ENCODE data around the gene PCK1. TPM values are rescaled to one million over a fixed set of nuclear protein-coding genes. Genes with fewer than 3 reads are reported as not detected.

The PCK1 gene
- total and polyA plus RNA-seq, 2 of the 8 experiments (the other 6 are each of a cell fraction or from before 2014, with no cell fraction given): not detected

DNA sequence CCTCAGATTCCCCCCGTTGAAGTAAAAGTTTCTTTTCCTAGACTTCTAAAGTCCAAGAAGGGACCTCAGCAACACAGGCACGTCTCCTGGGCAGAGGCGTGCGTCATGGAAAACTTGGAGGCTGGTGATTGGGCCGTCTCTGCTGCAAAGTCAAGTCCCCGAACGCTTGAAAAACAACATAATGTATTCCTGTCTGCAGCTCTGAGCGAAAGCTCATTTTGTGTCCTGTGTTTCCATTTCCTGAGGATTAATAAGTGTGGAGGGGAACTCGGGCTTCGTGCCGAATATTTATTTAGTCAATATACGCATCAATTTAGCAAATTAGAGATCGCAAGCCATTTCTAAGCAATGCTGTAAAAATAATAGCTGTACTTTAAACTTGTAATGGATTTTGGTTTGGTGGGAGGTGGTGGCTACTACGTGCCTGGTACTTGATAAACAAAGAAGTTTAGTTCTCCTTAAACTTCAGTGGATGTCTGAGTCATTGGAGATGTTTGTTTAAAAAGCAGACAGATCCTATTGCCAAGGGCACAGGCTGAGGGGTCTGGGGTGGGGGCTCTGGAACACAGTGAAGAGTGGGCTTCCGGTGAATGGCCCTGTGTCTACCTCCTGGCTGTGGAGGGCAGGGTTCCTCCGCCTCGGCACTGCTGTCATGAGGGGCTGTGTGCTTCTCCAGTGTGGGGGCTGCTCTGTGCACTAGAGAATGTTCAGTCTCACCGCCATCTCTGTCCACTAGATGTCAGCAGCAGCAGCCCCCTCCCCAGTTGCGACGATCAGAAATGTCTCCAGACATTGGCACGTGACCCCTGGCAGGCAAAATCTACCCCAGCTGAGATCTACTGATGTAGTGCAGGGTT is 21.8 kb downstream of the PCK1 start (continued):
- TF ChIP-seq ASH2L (IDR thresholded peaks at IDR 0.05; ENCODE audit: low read length) (no peak), ZNF274 (IDR thresholded peaks at IDR 0.05; ENCODE audit: borderline replicate concordance, extremely low read depth, low read length) (no peak), GTF2F1 (IDR thresholded peaks at IDR 0.05; ENCODE audit: borderline replicate concordance, low read depth, low read length) (no peak), BACH1 (IDR thresholded peaks at IDR 0.05; ENCODE audit: low read length) (no peak), NRF1 (IDR thresholded peaks at IDR 0.05; ENCODE audit: low read depth, low read length) (no peak), TEAD4 (IDR thresholded peaks at IDR 0.05; ENCODE audit: low read depth, low read length) (0 out of 2 replicates have a peak, but pooled peaks have one; percentile 8), USF2 (IDR thresholded peaks at IDR 0.05; ENCODE audit: low read length) (peak; percentile 73), CBX8 (IDR thresholded peaks at IDR 0.05; ENCODE audit: borderline replicate concordance, low read depth, low read length) (no peak)
- TF ChIP-seq, protein P1, sequence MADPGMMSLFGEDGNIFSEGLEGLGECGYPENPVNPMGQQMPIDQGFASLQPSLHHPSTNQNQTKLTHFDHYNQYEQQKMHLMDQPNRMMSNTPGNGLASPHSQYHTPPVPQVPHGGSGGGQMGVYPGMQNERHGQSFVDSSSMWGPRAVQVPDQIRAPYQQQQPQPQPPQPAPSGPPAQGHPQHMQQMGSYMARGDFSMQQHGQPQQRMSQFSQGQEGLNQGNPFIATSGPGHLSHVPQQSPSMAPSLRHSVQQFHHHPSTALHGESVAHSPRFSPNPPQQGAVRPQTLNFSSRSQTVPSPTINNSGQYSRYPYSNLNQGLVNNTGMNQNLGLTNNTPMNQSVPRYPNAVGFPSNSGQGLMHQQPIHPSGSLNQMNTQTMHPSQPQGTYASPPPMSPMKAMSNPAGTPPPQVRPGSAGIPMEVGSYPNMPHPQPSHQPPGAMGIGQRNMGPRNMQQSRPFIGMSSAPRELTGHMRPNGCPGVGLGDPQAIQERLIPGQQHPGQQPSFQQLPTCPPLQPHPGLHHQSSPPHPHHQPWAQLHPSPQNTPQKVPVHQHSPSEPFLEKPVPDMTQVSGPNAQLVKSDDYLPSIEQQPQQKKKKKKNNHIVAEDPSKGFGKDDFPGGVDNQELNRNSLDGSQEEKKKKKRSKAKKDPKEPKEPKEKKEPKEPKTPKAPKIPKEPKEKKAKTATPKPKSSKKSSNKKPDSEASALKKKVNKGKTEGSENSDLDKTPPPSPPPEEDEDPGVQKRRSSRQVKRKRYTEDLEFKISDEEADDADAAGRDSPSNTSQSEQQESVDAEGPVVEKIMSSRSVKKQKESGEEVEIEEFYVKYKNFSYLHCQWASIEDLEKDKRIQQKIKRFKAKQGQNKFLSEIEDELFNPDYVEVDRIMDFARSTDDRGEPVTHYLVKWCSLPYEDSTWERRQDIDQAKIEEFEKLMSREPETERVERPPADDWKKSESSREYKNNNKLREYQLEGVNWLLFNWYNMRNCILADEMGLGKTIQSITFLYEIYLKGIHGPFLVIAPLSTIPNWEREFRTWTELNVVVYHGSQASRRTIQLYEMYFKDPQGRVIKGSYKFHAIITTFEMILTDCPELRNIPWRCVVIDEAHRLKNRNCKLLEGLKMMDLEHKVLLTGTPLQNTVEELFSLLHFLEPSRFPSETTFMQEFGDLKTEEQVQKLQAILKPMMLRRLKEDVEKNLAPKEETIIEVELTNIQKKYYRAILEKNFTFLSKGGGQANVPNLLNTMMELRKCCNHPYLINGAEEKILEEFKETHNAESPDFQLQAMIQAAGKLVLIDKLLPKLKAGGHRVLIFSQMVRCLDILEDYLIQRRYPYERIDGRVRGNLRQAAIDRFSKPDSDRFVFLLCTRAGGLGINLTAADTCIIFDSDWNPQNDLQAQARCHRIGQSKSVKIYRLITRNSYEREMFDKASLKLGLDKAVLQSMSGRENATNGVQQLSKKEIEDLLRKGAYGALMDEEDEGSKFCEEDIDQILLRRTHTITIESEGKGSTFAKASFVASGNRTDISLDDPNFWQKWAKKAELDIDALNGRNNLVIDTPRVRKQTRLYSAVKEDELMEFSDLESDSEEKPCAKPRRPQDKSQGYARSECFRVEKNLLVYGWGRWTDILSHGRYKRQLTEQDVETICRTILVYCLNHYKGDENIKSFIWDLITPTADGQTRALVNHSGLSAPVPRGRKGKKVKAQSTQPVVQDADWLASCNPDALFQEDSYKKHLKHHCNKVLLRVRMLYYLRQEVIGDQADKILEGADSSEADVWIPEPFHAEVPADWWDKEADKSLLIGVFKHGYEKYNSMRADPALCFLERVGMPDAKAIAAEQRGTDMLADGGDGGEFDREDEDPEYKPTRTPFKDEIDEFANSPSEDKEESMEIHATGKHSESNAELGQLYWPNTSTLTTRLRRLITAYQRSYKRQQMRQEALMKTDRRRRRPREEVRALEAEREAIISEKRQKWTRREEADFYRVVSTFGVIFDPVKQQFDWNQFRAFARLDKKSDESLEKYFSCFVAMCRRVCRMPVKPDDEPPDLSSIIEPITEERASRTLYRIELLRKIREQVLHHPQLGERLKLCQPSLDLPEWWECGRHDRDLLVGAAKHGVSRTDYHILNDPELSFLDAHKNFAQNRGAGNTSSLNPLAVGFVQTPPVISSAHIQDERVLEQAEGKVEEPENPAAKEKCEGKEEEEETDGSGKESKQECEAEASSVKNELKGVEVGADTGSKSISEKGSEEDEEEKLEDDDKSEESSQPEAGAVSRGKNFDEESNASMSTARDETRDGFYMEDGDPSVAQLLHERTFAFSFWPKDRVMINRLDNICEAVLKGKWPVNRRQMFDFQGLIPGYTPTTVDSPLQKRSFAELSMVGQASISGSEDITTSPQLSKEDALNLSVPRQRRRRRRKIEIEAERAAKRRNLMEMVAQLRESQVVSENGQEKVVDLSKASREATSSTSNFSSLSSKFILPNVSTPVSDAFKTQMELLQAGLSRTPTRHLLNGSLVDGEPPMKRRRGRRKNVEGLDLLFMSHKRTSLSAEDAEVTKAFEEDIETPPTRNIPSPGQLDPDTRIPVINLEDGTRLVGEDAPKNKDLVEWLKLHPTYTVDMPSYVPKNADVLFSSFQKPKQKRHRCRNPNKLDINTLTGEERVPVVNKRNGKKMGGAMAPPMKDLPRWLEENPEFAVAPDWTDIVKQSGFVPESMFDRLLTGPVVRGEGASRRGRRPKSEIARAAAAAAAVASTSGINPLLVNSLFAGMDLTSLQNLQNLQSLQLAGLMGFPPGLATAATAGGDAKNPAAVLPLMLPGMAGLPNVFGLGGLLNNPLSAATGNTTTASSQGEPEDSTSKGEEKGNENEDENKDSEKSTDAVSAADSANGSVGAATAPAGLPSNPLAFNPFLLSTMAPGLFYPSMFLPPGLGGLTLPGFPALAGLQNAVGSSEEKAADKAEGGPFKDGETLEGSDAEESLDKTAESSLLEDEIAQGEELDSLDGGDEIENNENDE (IDR thresholded peaks at IDR 0.05; ENCODE audit: insufficient replicate concordance, low read length): no peak

Data from H1 (cell line).